Neural progenitor cell (in vitro differentiated cells): Measurements from ENCODE around the gene YIPF7. TPM values are rescaled to one million over a fixed set of nuclear protein-coding genes. Genes with fewer than 3 reads are reported as not detected.
A peak's percentile ranks its signal among the peaks of the same experiment; 100 is the strongest.

Experiments
- DNase-seq: peaks from one replicate; pipeline ENCODE4 v3.0.0-alpha.2; 2016; ENCODE audit warnings: low spot score
- H2AFZ ChIP-seq: fragments of 200-600 bp; sonication (generic); replicated peaks from 2 replicates; pipeline ENCODE4 v1.6.1; 2016; ENCODE audit warnings: antibody characterized with exemption
- H3F3A ChIP-seq: fragments of 200-600 bp; sonication (generic); 2 replicates; pipeline ENCODE4 v1.6.1; 2016; ENCODE audit warnings: antibody characterized with exemption, low read depth
- H3K27ac ChIP-seq: fragments of 200-600 bp; sonication (generic); 2 replicates; pipeline ENCODE4 v1.5.1; 2016; ENCODE audit warnings: mild to moderate bottlenecking
- H3K27me3 ChIP-seq: fragments of 200-600 bp; sonication (generic); 2 replicates; pipeline ENCODE4 v1.6.1; 2016; ENCODE audit warnings: mild to moderate bottlenecking, moderate library complexity
- H3K36me3 ChIP-seq: fragments of 200-600 bp; sonication (generic); 2 replicates; pipeline ENCODE4 v1.5.1; 2016
- H3K4me1 ChIP-seq: fragments of 200-600 bp; sonication (generic); 2 replicates; pipeline ENCODE4 v1.6.1; 2016; ENCODE audit warnings: mixed run types
- H3K4me2 ChIP-seq: fragments of 200-600 bp; sonication (generic); 2 replicates; pipeline ENCODE4 v1.6.1; 2016
- H3K4me3 ChIP-seq: fragments of 200-600 bp; sonication (generic); 2 replicates; pipeline ENCODE4 v1.5.1; 2016
- H3K79me2 ChIP-seq: fragments of 200-600 bp; sonication (generic); 2 replicates; pipeline ENCODE4 v1.6.1; 2016; ENCODE audit warnings: low read depth
- H3K9ac ChIP-seq: fragments of 200-600 bp; sonication (generic); 2 replicates; pipeline ENCODE4 v1.6.1; 2016
- H3K9me3 ChIP-seq: fragments of 200-600 bp; sonication (generic); 2 replicates; pipeline ENCODE4 v1.5.1; 2016; ENCODE audit warnings: low read depth
- H4K20me1 ChIP-seq: fragments of 200-600 bp; sonication (generic); 2 replicates; pipeline ENCODE4 v1.6.1; 2016; ENCODE audit warnings: low read depth
- H3K27ac Mint-ChIP-seq: 3 replicates; pipeline ENCODE4 v1.8.0; 2021; ENCODE audit warnings: mixed read lengths
- H3K27me3 Mint-ChIP-seq: 2 replicates; pipeline ENCODE4 v1.8.0; 2022; ENCODE audit warnings: low read depth, mild to moderate bottlenecking, inconsistent platforms, moderate library complexity, mixed read lengths; ENCODE audit not compliant: insufficient read depth
- H3K36me3 Mint-ChIP-seq: 3 replicates; pipeline ENCODE4 v1.8.0; 2021; ENCODE audit warnings: mixed read lengths
- H3K4me1 Mint-ChIP-seq: 3 replicates; pipeline ENCODE4 v1.8.0; 2021; ENCODE audit warnings: mixed read lengths
- H3K4me3 Mint-ChIP-seq: 3 replicates; pipeline ENCODE4 v1.8.0; 2021; ENCODE audit warnings: mild to moderate bottlenecking, moderate library complexity, mixed read lengths
- H3K9me3 Mint-ChIP-seq: 3 replicates; pipeline ENCODE4 v1.8.0; 2020; ENCODE audit warnings: mixed read lengths
- CTCF ChIP-seq: fragments of 200-600 bp; sonication (generic); IDR thresholded peaks from 2 replicates; pipeline ENCODE4 v1.5.1; 2017; ENCODE audit warnings: antibody characterized with exemption, mild to moderate bottlenecking
- EZH2 ChIP-seq: fragments of 200-600 bp; sonication (generic); IDR thresholded peaks from 2 replicates; pipeline ENCODE4 v1.6.1; 2017; ENCODE audit warnings: antibody characterized with exemption, mild to moderate bottlenecking, moderate library complexity
- EZH2phosphoT487 ChIP-seq: fragments of 200-600 bp; sonication (generic); IDR thresholded peaks from 2 replicates; pipeline ENCODE4 v1.6.1; 2017; ENCODE audit warnings: antibody characterized with exemption
- total RNA-seq: library from RNA; depleted of rRNA; stranded (reverse); fragments of >200 nt; gene quantifications from 2 replicates; pipeline ENCODE4 v1.2.3, GENCODE V29; 2015; ENCODE audit warnings: low replicate concordance

Gene YIPF7
- total RNA-seq, 1 donor from 2014 or later = not detected

- Mint-ChIP-seq H3K4me1 (no peaks in the 10 kb centered on the region), H3K36me3 (no peaks in the 10 kb centered on the region), H3K27ac (no peak overlapping the region), H3K27me3 (no peaks in the 10 kb centered on the region), H3K4me3 (no peak overlapping the region), H3K9me3 (no peaks in the 10 kb centered on the region)
- no peak for DNase-seq
- Histone ChIP-seq H3F3A (no peaks in the 10 kb centered on the region), H3K9me3 (no peaks in the 10 kb centered on the region), H3K27ac (no peak overlapping the region), H3K4me3 (no peak overlapping the region), H3K27me3 (no peaks in the 10 kb centered on the region), H3K36me3 (no peaks in the 10 kb centered on the region), H3K79me2 (no peaks in the 10 kb centered on the region), H3K4me1 (no peaks in the 10 kb centered on the region), H3K9ac (no peak overlapping the region), H4K20me1 (no peaks in the 10 kb centered on the region), H3K4me2 (no peak overlapping the region), H2AFZ (no peak overlapping the region)
- no peak for TF ChIP-seq EZH2
- no peak for TF ChIP-seq CTCF
- TF ChIP-seq EZH2phosphoT487 = no peak
These were observed 27.7 kb downstream of the YIPF7 start for GRCh38 chr4:44623676-44624075.

- DNase-seq = no peak
- H2AFZ ChIP-seq = no peak overlapping the region
- Mint-ChIP-seq H3K27ac (no peak overlapping the region), H3K9me3 (no peaks in the 10 kb centered on the region), H3K36me3 (no peaks in the 10 kb centered on the region), H3K4me3 (no peak overlapping the region), H3K4me1 (no peaks in the 10 kb centered on the region), H3K27me3 (no peaks in the 10 kb centered on the region)
- no peaks in the 10 kb centered on the region for H3K9me3 ChIP-seq
- no peaks in the 10 kb centered on the region for H3K27me3 ChIP-seq
- H3K4me1 ChIP-seq = no peaks in the 10 kb centered on the region
- no peak overlapping the region for H3K4me3 ChIP-seq
- no peak overlapping the region for H3K27ac ChIP-seq
- H3K4me2 ChIP-seq = no peak overlapping the region
- TF ChIP-seq EZH2 (no peak), EZH2phosphoT487 (no peak), CTCF (no peak)
- H3F3A ChIP-seq = no peaks in the 10 kb centered on the region
- no peaks in the 10 kb centered on the region for H3K79me2 ChIP-seq
- no peaks in the 10 kb centered on the region for H3K36me3 ChIP-seq
- H4K20me1 ChIP-seq = no peaks in the 10 kb centered on the region
- no peak overlapping the region for H3K9ac ChIP-seq
These were observed 34.8 kb downstream of the YIPF7 start for GRCh38 chr4:44616621-44617020.

GRCh38 chr4:44583393-44583792 lies 68.0 kb downstream of the YIPF7 start:
- Histone ChIP-seq H3K4me3 (no peak overlapping the region), H3K9ac (no peak overlapping the region), H4K20me1 (no peaks in the 10 kb centered on the region), H3K9me3 (no peaks in the 10 kb centered on the region), H3K4me2 (no peak overlapping the region), H3K79me2 (no peaks in the 10 kb centered on the region), H3K36me3 (no peaks in the 10 kb centered on the region), H3F3A (no peaks in the 10 kb centered on the region), H3K27me3 (no peaks in the 10 kb centered on the region), H3K27ac (no peak overlapping the region), H2AFZ (no peak overlapping the region), H3K4me1 (no peaks in the 10 kb centered on the region)
- TF ChIP-seq CTCF (peak; percentile 55), EZH2phosphoT487 (no peak), EZH2 (no peak)
- Mint-ChIP-seq H3K9me3 (peaks cover 2% of the 10 kb centered on the region), H3K4me1 (no peaks in the 10 kb centered on the region), H3K4me3 (peak overlapping the region; percentile 51), H3K27ac (no peak overlapping the region), H3K27me3 (no peaks in the 10 kb centered on the region), H3K36me3 (no peaks in the 10 kb centered on the region)
- DNase-seq = peak; percentile 21

DNA sequence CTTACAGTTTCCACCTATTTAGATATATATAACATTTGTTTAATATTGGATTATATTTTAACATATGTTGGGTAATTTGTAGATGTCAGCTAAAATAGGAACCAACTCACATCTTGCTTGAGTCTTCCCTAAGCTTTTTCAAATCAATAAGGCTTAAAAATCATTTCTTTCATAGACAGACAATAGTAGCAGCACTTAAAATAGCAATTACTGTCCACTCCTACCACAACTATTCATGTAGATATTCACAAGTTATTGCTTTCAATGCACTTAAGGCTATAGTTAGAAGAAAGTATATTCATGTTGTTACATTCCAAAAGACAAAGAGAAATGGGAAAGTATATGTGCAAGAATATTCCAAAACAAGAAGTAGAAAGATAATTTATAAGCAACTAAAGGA lies 71.2 kb downstream of the YIPF7 start:
- H3K27ac Mint-ChIP-seq = no peak overlapping the region
- no peaks in the 10 kb centered on the region for H3K36me3 Mint-ChIP-seq
- no peak overlapping the region for H3K27ac ChIP-seq
- no peaks in the 10 kb centered on the region for H3K4me1 ChIP-seq
- H3K4me3 ChIP-seq = no peak overlapping the region
- no peaks in the 10 kb centered on the region for H3K79me2 ChIP-seq
- no peak overlapping the region for H3K9ac ChIP-seq
- H3K4me2 ChIP-seq = no peak overlapping the region
- H3K36me3 ChIP-seq = no peaks in the 10 kb centered on the region
- H3K9me3 Mint-ChIP-seq = peaks cover 2% of the 10 kb centered on the region
- H3K9me3 ChIP-seq = no peaks in the 10 kb centered on the region
- DNase-seq = no peak
- H2AFZ ChIP-seq = no peak overlapping the region
- H3F3A ChIP-seq = no peaks in the 10 kb centered on the region
- H3K27me3 ChIP-seq = no peaks in the 10 kb centered on the region
- TF ChIP-seq CTCF = no peak
- TF ChIP-seq EZH2phosphoT487 = no peak
- no peak for TF ChIP-seq EZH2
- H3K27me3 Mint-ChIP-seq = no peaks in the 10 kb centered on the region
- no peaks in the 10 kb centered on the region for H3K4me1 Mint-ChIP-seq
- no peak overlapping the region for H3K4me3 Mint-ChIP-seq
- no peaks in the 10 kb centered on the region for H4K20me1 ChIP-seq
